Stimulated activated CD8-positive, alpha-beta memory T cell treated with anti-CD3 and anti-CD28 coated beads, Interleukin-15, amount 100 ng/mL, for 24 hours (primary cell): ENCODE data around the gene INSYN2B.

Source experiments
- DNase-seq: peaks from one replicate; pipeline ENCODE4 v3.0.0-alpha.2; 2020; ENCODE audit warnings: low read depth

Gene INSYN2B

GRCh38 chr5:169889572-169889971 is 90.7 kb downstream of the INSYN2B start:
- DNase-seq: no peak

GRCh38 chr5:169886677-169887076 is 93.6 kb downstream of the INSYN2B start:
- DNase-seq: no peak

DNA sequence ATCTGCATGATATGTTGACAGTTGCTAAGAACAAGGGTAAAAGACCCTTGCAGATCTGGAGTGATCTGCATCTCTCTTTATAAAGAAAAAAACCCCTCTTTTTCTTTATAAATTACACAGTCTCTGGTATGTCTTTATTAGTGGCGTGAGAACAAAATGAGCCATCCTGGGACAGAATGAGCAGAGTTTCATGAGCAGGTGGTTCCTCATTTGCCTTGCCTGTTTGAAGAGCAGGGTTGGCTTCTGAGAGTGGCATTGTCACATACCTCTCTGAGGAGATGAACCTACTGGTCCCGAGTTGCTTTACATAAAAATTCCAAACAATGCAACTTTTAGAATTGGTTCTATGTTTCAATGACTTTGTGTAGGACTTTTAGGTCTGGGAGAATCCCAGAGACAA is 94.3 kb downstream of the INSYN2B start:
- DNase-seq: no peak

- no peak for DNase-seq
Measured at GRCh38 chr5:169881702-169882303, 98.5 kb downstream of the INSYN2B start.

GRCh38 chr5:169880785-169881184 is 99.5 kb downstream of the INSYN2B start:
- DNase-seq: no peak

DNA sequence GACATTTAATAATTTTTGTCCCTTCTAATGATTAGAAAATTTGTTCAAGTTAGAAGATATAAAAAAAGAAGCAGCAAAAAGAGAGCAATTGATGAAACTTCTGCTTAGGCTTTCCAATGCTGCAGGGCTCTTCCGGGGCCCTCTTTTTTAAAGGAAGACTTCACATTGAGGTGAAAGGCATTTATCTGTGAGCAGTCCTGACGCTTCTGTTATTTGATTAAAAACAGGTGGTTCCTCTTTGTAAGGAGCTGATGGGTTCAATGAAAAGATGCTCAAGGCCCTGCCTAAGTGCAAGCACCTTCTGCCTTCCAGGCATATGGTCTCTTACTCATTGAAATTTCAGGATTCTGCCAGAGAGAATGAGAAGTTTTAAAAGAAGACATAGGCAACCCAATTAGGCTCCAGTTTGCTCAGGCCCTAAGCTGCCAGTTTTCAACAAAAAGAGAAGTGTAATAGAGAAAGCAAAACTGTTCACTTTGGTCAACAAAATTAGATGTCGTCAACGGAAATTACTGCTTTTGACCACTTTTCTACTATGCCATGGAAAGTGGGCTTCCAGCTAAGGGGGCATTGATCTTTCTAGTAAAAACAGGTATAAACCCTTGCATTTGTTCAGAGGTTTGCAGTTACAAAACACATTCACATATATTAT is 100.2 kb downstream of the INSYN2B start:
- DNase-seq: no peak

GRCh38 chr5:169876386-169876785 is 103.9 kb downstream of the INSYN2B start:
- DNase-seq: no peak

- no peak for DNase-seq
Measured at GRCh38 chr5:169875731-169876130, 104.6 kb downstream of the INSYN2B start.

- DNase-seq: no peak
Measured at GRCh38 chr5:169875091-169875728, 105.1 kb downstream of the INSYN2B start.

- DNase-seq: no peak
Measured at GRCh38 chr5:169874621-169875020, 105.7 kb downstream of the INSYN2B start.

DNA sequence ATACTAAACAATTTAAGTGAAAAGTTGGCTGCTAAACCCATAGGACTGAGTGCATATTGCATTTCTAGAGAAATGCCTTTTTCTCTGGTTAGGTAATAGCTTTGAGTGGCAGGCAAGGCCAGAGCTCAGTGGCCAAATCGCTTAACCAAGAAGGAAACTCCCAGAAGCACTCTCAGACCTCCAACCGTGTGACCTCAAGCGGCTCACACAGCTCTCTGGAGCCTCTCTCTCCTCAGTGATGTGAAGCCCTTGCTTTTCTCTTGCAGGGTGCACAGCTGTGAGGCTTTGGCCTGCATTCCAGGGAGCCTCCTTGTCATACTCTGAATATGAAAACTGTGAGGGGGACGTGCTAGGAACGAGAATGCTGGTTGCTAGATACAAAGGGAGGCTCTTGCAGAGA is 106.7 kb downstream of the INSYN2B start:
- no peak for DNase-seq

GRCh38 chr5:169871826-169872490 is 108.3 kb downstream of the INSYN2B start:
- DNase-seq: no peak

DNA sequence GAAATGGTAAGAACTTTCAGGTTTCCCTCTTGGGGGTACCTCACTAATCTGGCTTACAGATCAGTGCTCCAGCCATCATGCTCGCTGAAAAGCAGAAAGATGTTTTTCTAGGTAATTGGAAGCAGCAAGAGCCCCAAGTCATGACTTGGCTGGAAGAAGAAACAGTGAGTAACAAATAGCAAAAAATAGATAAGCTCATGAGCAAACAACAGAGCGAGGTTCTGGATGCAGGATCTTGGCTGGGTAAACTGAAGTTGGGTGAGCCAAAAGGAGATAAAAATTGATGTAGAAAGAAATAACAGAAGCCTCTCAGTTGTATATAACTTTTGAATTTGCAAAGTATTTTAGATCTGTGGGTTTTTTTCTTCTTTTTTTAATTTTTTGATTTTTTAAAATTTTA is 110.1 kb downstream of the INSYN2B start:
- no peak for DNase-seq

GRCh38 chr5:169869066-169869465 is 111.2 kb downstream of the INSYN2B start:
- no peak for DNase-seq

GRCh38 chr5:169867347-169867746 is 112.9 kb downstream of the INSYN2B start:
- no peak for DNase-seq

DNA sequence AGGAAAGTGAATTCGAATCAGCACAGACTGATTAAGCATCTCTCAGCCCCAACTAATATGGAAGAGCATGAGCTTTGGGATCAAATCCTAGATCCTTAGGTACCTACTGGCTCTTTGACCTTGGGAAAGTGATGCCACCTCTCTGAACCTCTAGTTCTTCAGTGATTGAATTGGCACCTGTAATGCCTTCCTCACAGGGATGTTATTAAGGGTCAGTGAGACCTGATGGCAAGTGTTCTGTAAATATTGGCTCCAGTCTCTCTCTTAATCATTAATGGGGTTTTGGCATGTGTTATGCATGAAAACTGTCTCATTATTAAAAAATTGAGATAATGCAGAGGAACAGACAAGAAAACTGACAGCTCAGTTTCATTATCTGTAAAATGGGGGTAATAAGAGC is 115.8 kb downstream of the INSYN2B start:
- no peak for DNase-seq

DNA sequence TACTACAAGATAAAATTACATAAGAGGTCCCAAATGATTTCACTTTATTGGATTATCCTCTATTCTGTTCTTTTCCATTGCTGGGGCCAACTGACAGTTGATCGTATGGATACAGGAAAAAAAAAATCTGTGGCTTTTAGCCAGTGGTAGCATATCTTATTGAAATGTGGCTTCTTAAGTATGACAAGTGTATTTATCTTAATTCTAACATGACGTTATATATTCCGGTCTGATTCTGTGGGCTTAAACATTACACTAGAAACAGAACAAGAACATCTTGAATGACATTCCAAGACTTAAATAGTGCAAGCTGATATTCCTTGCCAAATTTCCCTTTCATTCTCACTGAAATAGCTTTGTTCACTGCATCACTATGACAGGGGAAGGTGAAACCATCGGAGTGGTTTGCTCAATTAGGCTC is 117.9 kb downstream of the INSYN2B start:
- no peak for DNase-seq

GRCh38 chr5:169861934-169862333 is 118.4 kb downstream of the INSYN2B start:
- no peak for DNase-seq

GRCh38 chr5:169861433-169861832 is 118.9 kb downstream of the INSYN2B start:
- DNase-seq: no peak

GRCh38 chr5:169860585-169860984 is 119.7 kb downstream of the INSYN2B start:
- DNase-seq: no peak

GRCh38 chr5:169856571-169856970 is 123.7 kb downstream of the INSYN2B start:
- DNase-seq: no peak

DNA sequence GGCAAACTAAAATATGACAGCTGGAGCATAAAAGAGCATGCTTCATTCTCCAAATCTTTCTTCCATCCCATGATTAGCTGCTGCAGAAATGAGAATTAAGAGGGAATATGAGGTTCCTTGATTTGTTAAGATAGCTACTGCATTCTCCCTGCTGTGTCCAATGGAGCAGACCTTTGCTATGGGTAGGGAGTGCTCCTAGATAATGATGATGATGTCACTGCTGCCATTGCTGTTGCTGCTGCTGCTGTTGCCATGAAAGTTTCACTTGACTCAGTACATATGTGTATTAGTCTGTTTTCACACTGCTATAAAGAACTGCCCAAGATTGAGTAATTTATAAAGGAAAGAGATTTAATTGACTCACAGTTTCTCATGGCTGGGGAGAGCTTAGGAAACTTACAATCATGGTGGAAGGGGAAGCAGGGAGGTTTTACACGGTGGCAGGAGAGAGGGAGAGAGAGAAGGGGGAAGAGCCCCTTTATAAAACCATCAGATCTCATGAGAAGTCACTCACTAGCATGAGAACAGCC is 128.9 kb downstream of the INSYN2B start:
- no peak for DNase-seq

- DNase-seq: no peak
Measured at GRCh38 chr5:169850409-169850808, 129.9 kb downstream of the INSYN2B start.
